GM23248 (cell line): ENCODE measurements around the gene FOXRED1. TPM values are rescaled to one million over a fixed set of nuclear protein-coding genes. Genes with fewer than 3 reads are reported as not detected.

Experiments used
- DNase-seq: peaks from one replicate; pipeline ENCODE4 v3.0.0-alpha.2; 2015
- H2AFZ ChIP-seq: fragments of 200-600 bp; sonication (generic); 2 replicates; pipeline ENCODE4 v1.6.1; 2016; ENCODE audit warnings: antibody characterized with exemption
- H3F3A ChIP-seq: fragments of 200-600 bp; sonication (generic); 2 replicates; pipeline ENCODE4 v1.6.1; 2016; ENCODE audit warnings: mild to moderate bottlenecking, antibody characterized with exemption, mixed run types; ENCODE audit not compliant: insufficient read depth
- H3K27ac ChIP-seq: fragments of 200-600 bp; sonication (generic); 2 replicates; pipeline ENCODE4 v1.5.1; 2016; ENCODE audit warnings: mild to moderate bottlenecking
- H3K27me3 ChIP-seq: fragments of 200-600 bp; sonication (generic); replicated peaks from 2 replicates; pipeline ENCODE4 v1.6.1; 2016; ENCODE audit warnings: mild to moderate bottlenecking; ENCODE audit not compliant: insufficient read depth
- H3K36me3 ChIP-seq: fragments of 200-600 bp; sonication (generic); 2 replicates; pipeline ENCODE4 v1.6.1; 2016; ENCODE audit warnings: low read depth, mild to moderate bottlenecking
- H3K4me1 ChIP-seq: fragments of 200-600 bp; sonication (generic); 2 replicates; pipeline ENCODE4 v1.6.1; 2016; ENCODE audit warnings: mild to moderate bottlenecking; ENCODE audit not compliant: insufficient read depth
- H3K4me2 ChIP-seq: fragments of 200-600 bp; sonication (generic); one replicate; pipeline ENCODE4 v1.6.1; 2016; ENCODE audit warnings: mild to moderate bottlenecking; ENCODE audit not compliant: unreplicated experiment
- H3K4me3 ChIP-seq: fragments of 200-600 bp; sonication (generic); 2 replicates; pipeline ENCODE4 v1.5.1; 2016; ENCODE audit warnings: mild to moderate bottlenecking
- H3K79me2 ChIP-seq: fragments of 200-600 bp; sonication (generic); 2 replicates; pipeline ENCODE4 v1.6.1; 2016; ENCODE audit warnings: mild to moderate bottlenecking; ENCODE audit not compliant: insufficient read depth
- H3K9ac ChIP-seq: fragments of 200-600 bp; sonication (generic); 2 replicates; pipeline ENCODE4 v1.6.1; 2016; ENCODE audit warnings: mild to moderate bottlenecking
- H3K9me2 ChIP-seq: fragments of 200-600 bp; sonication (generic); 2 replicates; pipeline ENCODE4 v1.6.1; 2016; ENCODE audit warnings: mixed run types, mild to moderate bottlenecking, moderate library complexity; ENCODE audit not compliant: insufficient read depth
- H3K9me3 ChIP-seq: fragments of 200-600 bp; sonication (generic); one replicate; pipeline ENCODE4 v1.6.1; 2017; ENCODE audit warnings: low read depth
- H4K20me1 ChIP-seq: fragments of 200-600 bp; sonication (generic); 2 replicates; pipeline ENCODE4 v1.6.0; 2016; ENCODE audit not compliant: insufficient read depth
- EZH2 ChIP-seq: fragments of 200-600 bp; sonication (generic); IDR thresholded peaks from 2 replicates; pipeline ENCODE4 v1.6.1; 2018; ENCODE audit warnings: antibody characterized with exemption, mild to moderate bottlenecking; ENCODE audit not compliant: insufficient read depth, poor library complexity, severe bottlenecking
- EZH2phosphoT487 ChIP-seq: fragments of 200-600 bp; sonication (generic); IDR thresholded peaks from 2 replicates; pipeline ENCODE4 v1.6.1; 2018; ENCODE audit warnings: antibody characterized with exemption, moderate library complexity, mild to moderate bottlenecking, low read depth; ENCODE audit not compliant: insufficient read depth
- WGBS, 2 experiments: methylation state at CpG; one replicate each; pipeline ENCODE4 v1.1.6; 2015 to 2017; ENCODE audit warnings: low lambda C conversion rate in 2 of 2, low coverage in 1 of 2; ENCODE audit errors: missing lambda C conversion rate in 2 of 2; 5-methylcytosine and 5-hydroxymethylcytosine counted together
- in situ Hi-C: fragments of 300-500 bp; cut with MboI; formaldehyde crosslinking; loops from 2 replicates; pipeline ENCODE4 v1.15.0; 2020
- polyA plus RNA-seq: library from polyadenylated mRNA; unstranded; fragments of >200 nt; fragmentation: Nextera tagmentation; extraction: Ambion mirVana; gene quantifications from 2 replicates; pipeline ENCODE4 v1.2.1, GENCODE V29; 2016
- total RNA-seq: library from RNA; depleted of rRNA; stranded (reverse); fragments of >200 nt; shearing (Covaris generic); gene quantifications from 2 replicates; pipeline ENCODE4 v1.2.3, GENCODE V29; 2014

Gene FOXRED1
- total and polyA plus RNA-seq, 2 experiments from 2014 or later, result 9.0 to 14.1 TPM

- peaks cover 39% of the 10 kb centered on the region for H3F3A ChIP-seq
These were observed 12.7 kb upstream of the FOXRED1 start for GRCh38 chr11:126256216-126256615.

GRCh38 chr11:126257144-126257543 is 11.8 kb upstream of the FOXRED1 start:
- Histone ChIP-seq H3K4me1 (peaks cover 14% of the 10 kb centered on the region), H3K9ac (no peak overlapping the region), H4K20me1 (no peaks in the 10 kb centered on the region), H3K4me2 (no peak overlapping the region), H3K36me3 (peaks cover 26% of the 10 kb centered on the region), H3K9me3 (no peaks in the 10 kb centered on the region), H3K27me3 (no peaks in the 10 kb centered on the region), H3K9me2 (no peaks in the 10 kb centered on the region), H2AFZ (no peak overlapping the region), H3K27ac (no peak overlapping the region), H3F3A (peaks cover 44% of the 10 kb centered on the region), H3K4me3 (no peak overlapping the region), H3K79me2 (no peaks in the 10 kb centered on the region)
- peak; percentile 9 for DNase-seq
- WGBS, 2 experiments, result 86 to 94% methylated on average over 2 of the region's 2 CpGs
- in situ Hi-C loops, result no loop called here
- TF ChIP-seq EZH2phosphoT487, result no peak
- no peak for TF ChIP-seq EZH2

More at GRCh38 chr11:126256216-126256615, 12.7 kb upstream of the FOXRED1 start:
- no peak overlapping the region for H3K4me3 ChIP-seq
- in situ Hi-C loops, result no loop called here
- H3K9me2 ChIP-seq, result no peaks in the 10 kb centered on the region
- peaks cover 14% of the 10 kb centered on the region for H3K4me1 ChIP-seq
- H2AFZ ChIP-seq, result no peak overlapping the region
- no peaks in the 10 kb centered on the region for H4K20me1 ChIP-seq
- no peaks in the 10 kb centered on the region for H3K9me3 ChIP-seq
- 96 to 100% methylated on average over 4 of the region's 4 CpGs for WGBS, 2 experiments
- TF ChIP-seq EZH2phosphoT487 (no peak), EZH2 (no peak)
- H3K79me2 ChIP-seq, result no peaks in the 10 kb centered on the region
- no peak overlapping the region for H3K27ac ChIP-seq
- no peaks in the 10 kb centered on the region for H3K27me3 ChIP-seq
- no peak for DNase-seq
- peaks cover 17% of the 10 kb centered on the region for H3K36me3 ChIP-seq
- H3K4me2 ChIP-seq, result no peak overlapping the region
- H3K9ac ChIP-seq, result no peak overlapping the region

DNA sequence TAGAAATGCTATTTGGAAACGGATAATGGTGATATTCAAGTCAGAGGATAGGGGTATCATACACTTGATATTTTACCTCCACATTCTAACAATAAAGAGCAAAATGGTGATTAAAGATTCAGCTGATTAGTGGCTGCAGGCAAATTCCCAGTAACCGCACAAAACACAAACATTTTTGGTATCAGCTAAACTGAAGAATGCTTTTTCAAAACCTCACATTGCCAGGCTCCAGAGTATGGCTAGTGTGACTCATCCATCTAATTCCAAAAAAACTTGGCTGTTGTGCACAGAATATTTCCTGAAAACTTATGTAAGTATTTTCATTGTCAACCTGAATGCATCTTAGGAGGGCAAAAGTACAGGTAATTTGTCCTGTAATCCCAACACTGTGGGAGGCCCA is 11.2 kb upstream of the FOXRED1 start:
- Histone ChIP-seq H3K4me3 (no peak overlapping the region), H3K9ac (no peak overlapping the region), H3K9me3 (no peaks in the 10 kb centered on the region), H3K27me3 (no peaks in the 10 kb centered on the region), H3K27ac (no peak overlapping the region), H4K20me1 (no peaks in the 10 kb centered on the region), H3K36me3 (peaks cover 32% of the 10 kb centered on the region), H3K4me1 (peaks cover 14% of the 10 kb centered on the region), H3F3A (peaks cover 44% of the 10 kb centered on the region), H2AFZ (no peak overlapping the region), H3K9me2 (no peaks in the 10 kb centered on the region), H3K79me2 (no peaks in the 10 kb centered on the region), H3K4me2 (peak overlapping the region; percentile 12)
- TF ChIP-seq EZH2phosphoT487 (no peak), EZH2 (no peak)
- WGBS, 2 experiments, result 61 to 65% methylated on average over 2 of the region's 2 CpGs
- peak; percentile 71 for DNase-seq
- in situ Hi-C loops, result no loop called here

DNA sequence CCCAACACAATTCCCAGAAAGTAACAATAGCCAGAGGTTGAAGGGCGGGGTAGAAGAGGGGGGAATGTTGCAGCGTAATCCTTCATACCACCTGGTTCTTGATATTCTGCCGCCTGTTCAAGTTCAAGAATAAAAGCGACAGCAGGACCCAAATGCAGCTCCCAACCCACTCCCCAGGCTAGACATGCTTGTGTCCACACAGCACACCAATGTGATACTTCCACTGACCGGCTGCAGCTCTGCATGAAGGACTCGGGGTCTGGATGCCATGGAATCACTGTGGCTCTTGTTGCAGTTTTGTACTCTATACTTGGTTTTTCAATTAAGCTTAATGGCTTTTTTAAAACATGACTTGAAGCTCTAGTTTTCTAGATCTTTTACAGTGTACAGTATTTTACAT is 6.7 kb upstream of the FOXRED1 start:
- H2AFZ ChIP-seq, result no peak overlapping the region
- no peaks in the 10 kb centered on the region for H3K27me3 ChIP-seq
- H3K27ac ChIP-seq, result no peak overlapping the region
- no peaks in the 10 kb centered on the region for H3K9me2 ChIP-seq
- no peak overlapping the region for H3K9ac ChIP-seq
- TF ChIP-seq EZH2phosphoT487, result no peak
- H3K79me2 ChIP-seq, result peaks cover 17% of the 10 kb centered on the region
- DNase-seq, result no peak
- no peak overlapping the region for H3K4me2 ChIP-seq
- H3K4me1 ChIP-seq, result peaks cover 13% of the 10 kb centered on the region
- 98% methylated on average over 6 of the region's 6 CpGs for WGBS, 2 experiments
- no peak overlapping the region for H3K4me3 ChIP-seq
- peaks cover 65% of the 10 kb centered on the region for H3K36me3 ChIP-seq
- in situ Hi-C loops, result no loop called here
- no peaks in the 10 kb centered on the region; the same call in 1 of the 2 replicates for H4K20me1 ChIP-seq
- peaks cover 38% of the 10 kb centered on the region for H3F3A ChIP-seq
- no peaks in the 10 kb centered on the region for H3K9me3 ChIP-seq

GRCh38 chr11:126263489-126263888 is 5.5 kb upstream of the FOXRED1 start:
- H3K36me3 ChIP-seq, result peaks cover 68% of the 10 kb centered on the region
- H3K79me2 ChIP-seq, result peaks cover 30% of the 10 kb centered on the region
- H4K20me1 ChIP-seq, result no peaks in the 10 kb centered on the region; the same call in 1 of the 2 replicates

More at GRCh38 chr11:126263489-126263888, 5.5 kb upstream of the FOXRED1 start:
- no peak overlapping the region for H3K27ac ChIP-seq
- WGBS, 2 experiments, result 84 to 86% methylated on average over 6 of the region's 6 CpGs
- no peaks in the 10 kb centered on the region for H3K27me3 ChIP-seq
- H3K4me3 ChIP-seq, result no peak overlapping the region
- no peaks in the 10 kb centered on the region for H3K9me3 ChIP-seq
- H3K4me1 ChIP-seq, result peaks cover 7% of the 10 kb centered on the region
- peaks cover 25% of the 10 kb centered on the region for H3F3A ChIP-seq
- H3K4me2 ChIP-seq, result no peak overlapping the region
- H3K9ac ChIP-seq, result no peak overlapping the region
- in situ Hi-C loops, result no loop called here
- no peak overlapping the region for H2AFZ ChIP-seq
- TF ChIP-seq EZH2phosphoT487 (no peak), EZH2 (no peak)
- no peaks in the 10 kb centered on the region for H3K9me2 ChIP-seq
- no peak for DNase-seq
